ENCODE results near the gene NR2F2.

NR2F2 gene

DNA sequence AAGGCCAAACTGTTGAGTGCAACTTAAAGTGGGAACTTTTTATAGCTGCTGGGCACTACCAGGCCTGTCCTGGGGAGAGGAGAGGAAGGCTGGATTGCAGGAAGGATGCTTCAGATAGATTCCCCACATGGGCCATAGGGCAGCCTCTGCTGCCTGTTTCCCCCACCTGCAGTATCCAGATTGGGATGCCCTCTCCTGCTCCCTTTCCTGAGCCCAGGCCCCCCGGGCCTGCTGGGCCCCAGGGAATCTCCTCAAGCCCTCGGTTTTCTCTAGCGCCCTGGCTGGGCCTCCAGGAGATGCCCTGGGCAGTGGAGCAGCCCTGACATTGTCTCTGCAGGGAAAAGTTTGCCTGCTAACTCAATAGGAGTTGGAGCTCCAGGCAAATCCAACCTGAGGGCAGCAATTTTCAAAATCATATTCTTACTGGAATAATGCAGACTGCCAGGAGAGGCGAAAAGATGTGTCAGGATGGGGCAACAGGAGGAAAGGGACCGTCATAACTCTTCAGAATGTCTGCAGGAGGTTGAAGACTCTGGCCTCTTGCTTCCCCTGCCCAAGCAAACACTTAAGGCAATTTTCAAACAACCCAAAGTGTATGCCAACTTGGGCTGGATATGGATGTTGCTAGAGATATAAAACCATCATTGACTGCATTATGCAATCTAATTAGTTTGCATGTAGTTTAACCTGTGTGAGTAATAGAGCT, 4.4 kb downstream of the NR2F2 start:
- H3K9me3 ChIP-seq (ENCODE audit: low read length) = no peaks in the 10 kb centered on the region
- peak overlapping the region; percentile 90 for H3K27ac ChIP-seq (ENCODE audit: low read depth, low read length)
- peak overlapping the region; percentile 83 to 89 for H3K4me3 ChIP-seq (ENCODE audit: low read depth in 1 of 2, low read length in 2 of 2)
- peaks cover 34% of the 10 kb centered on the region for H3K36me3 ChIP-seq (ENCODE audit: insufficient read depth, low read length)
- H3K27me3 ChIP-seq (ENCODE audit: control insufficient read depth in 1 of 2, insufficient read depth in 2 of 2, low read length in 2 of 2) = no peaks in the 10 kb centered on the region
- peak overlapping the region; percentile 92 for H3K9ac ChIP-seq (ENCODE audit: low read length)
- H3K4me1 ChIP-seq (ENCODE audit: insufficient read depth, low read length) = no peaks in the 10 kb centered on the region

DNA sequence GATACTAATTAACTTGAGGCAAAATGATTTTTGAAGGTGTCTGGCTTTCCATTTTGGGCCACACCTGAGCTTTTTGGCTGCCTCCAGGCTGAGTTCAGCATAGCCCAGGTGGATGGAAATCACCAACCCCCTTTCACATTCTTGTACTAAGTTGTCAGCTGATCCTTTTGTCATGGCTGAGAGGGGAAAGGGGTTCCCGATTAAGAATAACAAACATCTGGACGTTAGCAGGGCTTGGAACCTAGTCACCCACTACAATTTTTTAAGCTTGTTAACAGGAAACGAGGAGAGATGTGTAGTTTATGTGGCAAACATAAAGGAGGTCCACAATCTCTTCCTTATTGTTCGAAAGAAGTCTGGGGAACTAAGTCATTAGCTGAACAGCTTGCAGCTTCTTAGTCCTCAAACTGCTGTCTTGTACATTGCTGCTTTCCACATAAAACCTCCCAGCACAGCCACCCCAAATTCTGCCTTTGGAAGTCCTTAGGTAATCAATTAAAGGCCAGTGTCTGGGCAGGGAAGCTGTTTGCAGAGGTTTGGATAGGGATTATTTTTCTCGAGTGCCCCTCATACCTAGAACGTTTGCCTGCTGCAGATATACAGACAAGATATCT, 5.0 kb downstream of the NR2F2 start:
- no peaks in the 10 kb centered on the region for H3K4me1 ChIP-seq (ENCODE audit: insufficient read depth, low read length)
- H3K9ac ChIP-seq (ENCODE audit: low read length) = peak overlapping the region; percentile 92
- H3K36me3 ChIP-seq (ENCODE audit: insufficient read depth, low read length) = peaks cover 34% of the 10 kb centered on the region
- peak overlapping the region; percentile 83 to 89 for H3K4me3 ChIP-seq (ENCODE audit: low read depth in 1 of 2, low read length in 2 of 2)
- peak overlapping the region; percentile 90 for H3K27ac ChIP-seq (ENCODE audit: low read depth, low read length)
- H3K27me3 ChIP-seq (ENCODE audit: control insufficient read depth in 1 of 2, insufficient read depth in 2 of 2, low read length in 2 of 2) = no peaks in the 10 kb centered on the region
- no peaks in the 10 kb centered on the region for H3K9me3 ChIP-seq (ENCODE audit: low read length)

DNA sequence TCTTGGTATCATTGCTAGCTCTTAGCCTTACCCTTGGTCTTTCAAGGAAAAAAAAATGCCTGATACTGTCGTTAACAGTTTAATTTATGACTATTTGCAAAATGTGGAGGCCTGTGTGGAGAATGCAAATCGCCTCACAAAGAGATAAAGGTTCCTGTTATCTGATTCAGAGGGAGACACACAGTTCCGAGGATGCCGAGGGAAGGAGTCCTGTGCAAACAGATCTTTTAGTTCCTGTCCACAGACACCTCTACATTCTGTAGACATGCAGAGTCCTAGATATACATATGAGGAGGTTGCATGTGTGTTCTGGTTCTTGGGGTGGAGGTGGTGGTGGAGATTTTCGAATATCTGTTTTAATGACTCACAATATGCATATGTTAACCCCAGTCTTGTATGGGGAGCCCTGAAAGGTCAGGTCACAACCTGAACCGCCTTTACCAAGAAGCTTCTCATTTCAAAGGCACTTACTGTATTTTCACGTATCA, 5.7 kb downstream of the NR2F2 start:
- Histone ChIP-seq H3K27ac (ENCODE audit: low read depth, low read length) (peak overlapping the region; percentile 90), H3K4me3 (ENCODE audit: low read depth in 1 of 2, low read length in 2 of 2) (peak overlapping the region; percentile 83 to 89), H3K9me3 (ENCODE audit: low read length) (no peaks in the 10 kb centered on the region), H3K9ac (ENCODE audit: low read length) (peak overlapping the region; percentile 92), H3K4me1 (ENCODE audit: insufficient read depth, low read length) (no peaks in the 10 kb centered on the region), H3K27me3 (ENCODE audit: control insufficient read depth in 1 of 2, insufficient read depth in 2 of 2, low read length in 2 of 2) (no peaks in the 10 kb centered on the region), H3K36me3 (ENCODE audit: insufficient read depth, low read length) (peaks cover 34% of the 10 kb centered on the region)

DNA sequence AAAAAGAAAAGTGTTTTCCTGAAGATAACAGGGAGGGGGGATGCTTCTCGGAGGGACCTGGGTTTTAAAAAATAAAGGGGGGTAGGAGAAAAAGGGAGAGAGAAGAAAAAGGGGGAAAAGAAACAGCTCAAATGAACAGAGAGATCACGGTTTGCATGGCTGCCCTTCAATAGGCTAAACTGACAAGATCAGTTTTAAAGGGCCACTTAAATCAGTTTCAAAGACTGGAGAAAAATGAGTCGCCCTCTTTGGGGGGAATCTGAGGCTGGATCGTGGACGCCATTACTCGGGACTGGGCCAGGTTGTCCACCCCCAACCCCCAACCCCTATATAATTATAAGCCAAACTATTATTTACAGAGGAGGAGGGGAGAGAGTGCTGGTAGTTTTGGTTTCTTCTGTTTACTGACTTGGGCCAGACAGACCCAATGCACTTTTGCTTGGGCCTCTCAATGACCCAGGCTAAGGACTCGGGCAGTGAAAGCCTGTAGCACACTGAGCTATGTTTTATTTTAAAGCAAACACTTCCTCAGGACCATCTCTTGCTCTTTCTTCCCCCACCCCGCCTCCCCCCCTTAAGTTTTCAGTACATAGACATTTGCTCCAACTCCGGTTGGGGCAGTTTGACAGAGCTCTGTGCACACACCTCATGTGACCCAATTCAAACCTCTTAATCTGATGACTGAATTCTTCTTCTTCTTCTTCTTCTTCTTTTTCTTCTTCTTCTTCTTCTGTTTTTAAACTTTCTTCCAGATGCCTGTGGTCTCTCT, 6.3 kb downstream of the NR2F2 start:
- peak overlapping the region; percentile 92 for H3K9ac ChIP-seq (ENCODE audit: low read length)
- H3K27ac ChIP-seq (ENCODE audit: low read depth, low read length) = peak overlapping the region; percentile 90
- peaks cover 5% of the 10 kb centered on the region for H3K4me1 ChIP-seq (ENCODE audit: insufficient read depth, low read length)
- no peaks in the 10 kb centered on the region for H3K9me3 ChIP-seq (ENCODE audit: low read length)
- peaks cover 34% of the 10 kb centered on the region for H3K36me3 ChIP-seq (ENCODE audit: insufficient read depth, low read length)
- H3K4me3 ChIP-seq (ENCODE audit: low read depth in 1 of 2, low read length in 2 of 2) = peak overlapping the region; percentile 83 to 89
- no peaks in the 10 kb centered on the region for H3K27me3 ChIP-seq (ENCODE audit: control insufficient read depth in 1 of 2, insufficient read depth in 2 of 2, low read length in 2 of 2)

DNA sequence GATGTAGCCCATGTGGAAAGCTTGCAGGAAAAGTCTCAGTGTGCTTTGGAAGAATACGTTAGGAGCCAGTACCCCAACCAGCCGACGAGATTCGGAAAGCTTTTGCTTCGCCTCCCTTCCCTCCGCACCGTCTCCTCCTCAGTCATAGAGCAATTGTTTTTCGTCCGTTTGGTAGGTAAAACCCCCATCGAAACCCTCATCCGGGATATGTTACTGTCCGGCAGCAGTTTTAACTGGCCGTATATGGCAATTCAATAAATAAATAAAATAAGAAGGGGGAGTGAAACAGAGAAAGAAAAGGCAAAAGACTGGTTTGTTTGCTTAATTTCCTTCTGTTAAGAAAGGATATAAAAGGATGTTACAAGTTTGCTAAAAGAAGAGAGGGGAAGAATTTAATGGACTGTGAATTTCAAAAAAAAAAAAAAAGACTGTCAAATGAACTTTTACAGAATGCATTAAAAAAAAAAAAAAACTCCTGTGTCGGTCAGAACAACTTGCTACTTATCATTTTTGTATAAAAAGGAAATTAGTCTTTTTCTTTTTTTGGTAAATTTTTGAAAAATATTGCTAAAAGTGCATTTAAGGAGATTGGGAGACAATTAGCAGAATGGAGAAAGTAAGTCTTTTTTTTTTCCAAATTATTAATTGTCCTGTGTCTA, 7.0 kb downstream of the NR2F2 start:
- H3K27me3 ChIP-seq (ENCODE audit: control insufficient read depth in 1 of 2, insufficient read depth in 2 of 2, low read length in 2 of 2) = no peaks in the 10 kb centered on the region
- H3K27ac ChIP-seq (ENCODE audit: low read depth, low read length) = peak overlapping the region; percentile 90
- peak overlapping the region; percentile 92 for H3K9ac ChIP-seq (ENCODE audit: low read length)
- H3K9me3 ChIP-seq (ENCODE audit: low read length) = no peaks in the 10 kb centered on the region
- peaks cover 34% of the 10 kb centered on the region for H3K36me3 ChIP-seq (ENCODE audit: insufficient read depth, low read length)
- peak overlapping the region; percentile 83 to 89 for H3K4me3 ChIP-seq (ENCODE audit: low read depth in 1 of 2, low read length in 2 of 2)
- H3K4me1 ChIP-seq (ENCODE audit: insufficient read depth, low read length) = peaks cover 12% of the 10 kb centered on the region

DNA sequence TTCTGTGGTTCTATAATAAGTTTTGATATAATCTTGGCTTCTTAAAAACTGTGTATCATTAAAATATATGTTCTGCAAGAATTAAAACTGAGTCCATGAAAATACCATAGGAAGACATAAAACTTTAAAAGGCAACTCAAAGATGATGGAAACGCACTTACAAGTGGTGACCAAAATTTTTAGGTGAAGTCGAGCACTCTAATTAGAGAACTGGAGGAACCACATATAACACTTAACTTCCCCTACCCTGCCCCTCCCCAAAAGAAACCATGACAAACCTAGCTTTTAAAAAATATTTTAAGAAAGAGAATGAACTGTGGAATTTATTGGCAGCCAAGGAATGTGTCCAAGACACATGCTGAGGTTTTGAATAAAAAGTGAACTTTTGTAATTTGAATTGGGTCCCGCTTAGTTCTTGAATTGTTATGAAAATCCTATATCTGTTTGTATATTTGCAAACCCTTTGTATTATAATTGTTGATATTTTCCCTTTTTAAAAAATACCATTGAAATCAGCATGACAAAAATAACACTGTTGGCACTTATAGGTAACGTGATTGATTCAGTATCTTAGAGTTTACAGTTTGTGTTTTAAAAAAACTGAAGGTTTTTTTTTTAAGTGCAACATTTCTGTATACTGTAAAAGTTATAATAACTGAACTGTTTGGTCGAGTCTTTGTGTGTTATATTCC, 7.7 kb downstream of the NR2F2 start:
- Histone ChIP-seq H3K4me3 (ENCODE audit: low read depth in 1 of 2, low read length in 2 of 2) (peak overlapping the region; percentile 25 to 89), H3K4me1 (ENCODE audit: insufficient read depth, low read length) (peaks cover 19% of the 10 kb centered on the region), H3K9ac (ENCODE audit: low read length) (peak overlapping the region; percentile 92), H3K36me3 (ENCODE audit: insufficient read depth, low read length) (peaks cover 34% of the 10 kb centered on the region), H3K9me3 (ENCODE audit: low read length) (no peaks in the 10 kb centered on the region), H3K27ac (ENCODE audit: low read depth, low read length) (peak overlapping the region; percentile 90), H3K27me3 (ENCODE audit: control insufficient read depth in 1 of 2, insufficient read depth in 2 of 2, low read length in 2 of 2) (no peaks in the 10 kb centered on the region)

DNA sequence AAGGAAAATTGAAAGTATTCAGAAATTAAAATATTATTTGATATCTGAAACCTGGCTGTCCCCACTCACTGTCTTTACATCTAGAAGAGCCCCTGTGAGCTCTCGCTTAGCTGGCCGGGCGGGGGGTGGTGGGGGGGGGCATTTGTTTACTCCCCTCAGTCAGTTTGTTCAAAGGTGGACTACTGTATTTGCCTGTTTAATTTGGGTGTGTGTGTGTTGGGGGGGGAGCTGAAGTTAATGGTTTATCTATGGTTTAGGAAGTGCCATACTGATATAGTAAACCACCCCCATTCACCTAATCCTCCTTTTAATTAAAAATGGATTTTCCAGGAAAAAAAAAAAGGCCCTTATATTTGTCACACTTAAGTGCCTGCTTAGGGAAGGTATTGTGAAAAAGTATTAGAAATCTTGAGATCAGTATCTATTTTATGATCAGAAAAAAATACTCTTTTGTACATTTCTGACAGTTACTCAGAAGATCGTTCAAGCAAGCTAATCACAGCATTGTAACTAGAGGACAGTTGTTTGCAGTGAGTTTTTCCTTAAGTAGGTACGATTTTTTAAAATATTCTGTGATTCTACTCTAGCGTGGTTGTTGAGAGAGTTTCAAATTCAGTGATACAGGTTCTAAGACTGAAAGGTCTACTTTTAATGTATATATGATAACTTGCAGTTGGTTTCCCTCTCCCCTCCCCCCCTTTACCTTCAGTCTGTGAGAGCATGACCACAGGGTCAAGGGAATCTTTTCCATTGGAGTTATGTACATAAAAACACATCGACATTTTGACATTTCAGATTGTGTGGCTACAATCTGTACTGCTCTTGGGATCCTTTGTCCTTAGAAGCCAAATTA, 8.5 kb downstream of the NR2F2 start:
- no peaks in the 10 kb centered on the region for H3K27me3 ChIP-seq (ENCODE audit: control insufficient read depth in 1 of 2, insufficient read depth in 2 of 2, low read length in 2 of 2)
- H3K4me1 ChIP-seq (ENCODE audit: insufficient read depth, low read length) = peaks cover 21% of the 10 kb centered on the region
- peak overlapping the region; percentile 90 for H3K27ac ChIP-seq (ENCODE audit: low read depth, low read length)
- no peaks in the 10 kb centered on the region for H3K9me3 ChIP-seq (ENCODE audit: low read length)
- peak overlapping the region; percentile 92 for H3K9ac ChIP-seq (ENCODE audit: low read length)
- peak overlapping the region; percentile 25 to 89 for H3K4me3 ChIP-seq (ENCODE audit: low read depth in 1 of 2, low read length in 2 of 2)
- H3K36me3 ChIP-seq (ENCODE audit: insufficient read depth, low read length) = peaks cover 33% of the 10 kb centered on the region

DNA sequence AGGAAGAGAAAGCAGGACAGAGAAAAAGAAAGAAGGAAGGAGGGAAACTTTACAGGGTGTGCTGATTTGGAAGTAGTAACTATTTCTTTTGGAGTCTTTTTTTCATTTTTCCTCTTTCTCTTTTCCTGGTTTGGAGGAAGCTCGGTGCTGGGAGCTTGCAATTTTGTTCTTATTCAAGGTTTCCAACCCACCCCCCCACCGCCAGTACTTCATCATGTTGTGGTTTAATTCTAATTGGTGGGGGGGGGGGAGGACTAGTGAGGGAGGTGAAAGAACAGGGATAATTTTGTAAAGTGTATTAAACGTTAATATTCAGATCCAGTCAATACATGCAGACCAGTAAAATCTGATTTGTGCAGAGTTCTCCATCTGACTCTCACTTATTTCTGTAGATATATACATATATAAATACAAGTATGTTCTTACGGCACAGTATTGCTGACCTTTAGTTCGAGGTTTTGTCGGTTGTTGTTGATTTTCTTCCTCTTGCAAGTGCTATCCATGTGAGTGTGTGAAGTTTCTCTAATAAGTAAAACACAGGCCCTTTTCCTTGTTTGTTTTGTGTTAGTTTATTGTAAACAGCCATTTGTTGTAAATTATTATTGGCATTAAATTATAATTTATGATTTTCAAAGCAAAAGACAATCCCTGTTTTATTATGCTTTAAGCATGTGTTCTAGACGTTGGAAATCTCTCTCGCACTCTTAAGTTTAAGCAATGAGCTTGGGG, 9.3 kb downstream of the NR2F2 start:
- Histone ChIP-seq H3K9ac (ENCODE audit: low read length) (peak overlapping the region; percentile 92), H3K4me1 (ENCODE audit: insufficient read depth, low read length) (peaks cover 28% of the 10 kb centered on the region)

DNA sequence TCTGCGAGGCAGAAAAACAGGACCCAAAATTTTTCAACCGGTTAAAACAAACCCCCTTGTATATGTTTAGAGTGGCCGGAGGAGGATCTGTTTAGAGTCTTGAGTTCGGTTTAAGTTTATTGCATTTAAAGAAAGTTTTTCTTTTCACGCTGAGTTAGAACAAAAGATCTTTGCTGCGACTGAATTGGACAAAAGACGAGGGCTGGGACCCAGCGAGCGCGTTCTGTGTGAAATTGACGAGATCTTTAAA, 9.8 kb downstream of the NR2F2 start:
- Histone ChIP-seq H3K36me3 (ENCODE audit: insufficient read depth, low read length) (peaks cover 22% of the 10 kb centered on the region), H3K27ac (ENCODE audit: low read depth, low read length) (peak overlapping the region; percentile 90), H3K4me3 (ENCODE audit: low read depth in 1 of 2, low read length in 2 of 2) (peak overlapping the region; percentile 49 to 89), H3K9ac (ENCODE audit: low read length) (peak overlapping the region; percentile 92), H3K4me1 (ENCODE audit: insufficient read depth, low read length) (peaks cover 33% of the 10 kb centered on the region), H3K27me3 (ENCODE audit: control insufficient read depth in 1 of 2, insufficient read depth in 2 of 2, low read length in 2 of 2) (no peaks in the 10 kb centered on the region), H3K9me3 (ENCODE audit: low read length) (no peaks in the 10 kb centered on the region)

More for the DNA sequence above, 9.3 kb downstream of the NR2F2 start:
- Histone ChIP-seq H3K27me3 (ENCODE audit: control insufficient read depth in 1 of 2, insufficient read depth in 2 of 2, low read length in 2 of 2) (no peaks in the 10 kb centered on the region), H3K4me3 (ENCODE audit: low read depth in 1 of 2, low read length in 2 of 2) (peak overlapping the region; percentile 49 to 89), H3K9me3 (ENCODE audit: low read length) (no peaks in the 10 kb centered on the region), H3K27ac (ENCODE audit: low read depth, low read length) (peak overlapping the region; percentile 90), H3K36me3 (ENCODE audit: insufficient read depth, low read length) (peaks cover 26% of the 10 kb centered on the region)

Measured in muscle layer of colon (tissue), 2 donors.